ENCODE data around the gene ETS2.
"Not testable (repeated sequence)": the region's sequence is repeated elsewhere in the genome, so short reads cannot be mapped to it uniquely, and the experiment has no call there.

The ETS2 gene

DNA sequence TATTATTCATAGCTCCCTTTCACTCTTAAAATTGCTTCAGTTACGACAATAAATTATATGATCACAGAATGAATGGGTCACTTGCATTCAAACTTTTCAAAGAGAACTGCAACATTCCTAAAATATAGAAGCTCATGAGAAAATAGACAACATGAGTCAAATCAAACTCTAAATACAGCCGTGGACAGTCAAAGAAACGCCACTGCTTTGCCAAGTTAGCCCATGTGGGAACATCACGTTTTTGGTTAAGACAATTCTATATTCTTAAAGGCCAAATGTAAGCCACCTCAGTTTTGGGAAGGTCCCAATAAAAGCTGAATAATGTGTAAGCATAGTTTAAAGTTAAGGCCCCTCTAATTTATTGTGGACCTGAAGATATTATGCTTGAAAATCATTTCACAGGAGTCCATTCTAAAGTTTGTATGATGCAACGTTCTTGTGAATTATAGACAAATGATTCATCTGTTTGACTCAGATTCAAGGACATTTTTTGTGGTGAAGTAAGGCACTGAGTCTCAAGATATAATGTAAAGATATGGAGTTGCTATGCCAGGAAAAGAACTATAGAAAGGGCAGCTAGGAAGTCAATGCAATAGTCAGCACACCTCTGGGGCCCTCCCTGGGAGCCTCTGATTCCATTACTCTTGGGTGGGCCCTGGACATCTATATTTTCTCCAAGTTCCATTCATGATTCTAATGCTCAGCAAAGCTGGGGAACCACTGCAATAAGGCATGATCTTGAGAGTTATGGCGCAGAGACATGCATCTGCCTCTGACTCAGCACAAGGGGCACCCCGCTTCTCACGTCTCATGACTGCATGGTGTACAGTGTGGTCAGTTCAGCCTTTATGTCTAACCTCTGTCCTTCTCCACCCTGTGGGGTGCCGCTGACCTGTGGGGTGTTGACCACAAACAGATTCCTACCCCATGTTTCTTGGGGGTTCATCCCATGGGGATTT lies 33.9 kb downstream of the ETS2 start:
- DNase-seq (ENCODE audit: low read depth), result no peak

DNA sequence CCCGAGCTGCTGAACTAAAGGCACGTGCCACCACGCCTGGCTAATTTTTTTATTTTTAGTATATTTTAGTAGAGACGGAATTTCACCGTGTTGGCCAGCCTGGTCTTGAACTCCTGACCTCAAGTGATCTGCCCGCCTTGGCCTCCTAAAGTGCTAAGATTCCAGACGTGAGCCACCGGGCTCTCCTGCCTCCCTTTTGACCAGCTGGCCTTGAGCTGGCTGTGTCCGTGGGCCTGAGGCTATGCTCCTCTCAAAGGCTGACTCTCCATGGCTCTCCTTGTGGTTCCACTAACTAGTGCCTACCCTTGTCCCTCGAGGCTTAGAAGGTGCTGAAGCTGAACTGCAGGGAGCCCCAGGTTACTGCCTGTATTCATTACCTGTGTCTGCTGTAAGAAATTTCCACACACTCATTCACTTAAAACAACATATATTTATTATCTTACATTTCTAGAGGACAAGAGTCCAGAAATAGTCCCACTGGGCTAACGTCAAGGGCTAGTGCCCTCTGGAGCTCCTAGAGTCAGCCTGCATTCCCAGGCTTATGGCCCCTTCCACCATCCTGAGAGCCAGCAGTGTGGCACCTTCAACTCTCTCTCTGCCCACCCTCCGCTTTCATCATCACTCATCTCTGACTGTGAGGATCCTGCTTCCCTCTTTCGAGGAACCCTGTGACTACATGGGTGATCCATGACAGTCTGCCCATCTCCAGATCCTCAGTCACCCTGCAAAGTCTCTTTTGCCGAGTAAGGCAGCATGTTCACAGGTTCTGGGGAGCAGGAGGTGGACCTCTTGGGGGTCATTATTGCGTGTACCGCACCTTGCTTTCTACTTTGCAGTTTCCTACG lies 34.9 kb downstream of the ETS2 start:
- no peak for DNase-seq (ENCODE audit: low read depth)

DNA sequence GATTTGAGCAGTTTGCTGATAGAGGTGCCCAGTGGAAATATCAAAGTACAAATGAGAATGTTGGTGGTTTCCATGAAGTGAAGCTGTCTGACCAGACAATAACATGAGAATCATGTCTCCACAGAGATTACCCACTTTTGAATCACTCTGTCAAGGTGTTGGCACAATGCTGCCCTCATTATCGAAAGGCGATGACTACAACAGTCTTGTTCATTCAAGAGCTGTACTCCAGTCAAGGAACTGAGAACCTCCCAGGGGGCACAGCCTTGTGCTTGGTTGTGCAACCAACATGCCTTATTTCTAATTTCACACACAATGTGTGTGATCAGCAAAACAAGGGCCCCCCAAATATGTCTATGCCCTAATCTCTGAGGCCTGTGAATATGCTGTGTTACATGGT lies 35.7 kb downstream of the ETS2 start:
- DNase-seq (ENCODE audit: low read depth), result no peak

DNA sequence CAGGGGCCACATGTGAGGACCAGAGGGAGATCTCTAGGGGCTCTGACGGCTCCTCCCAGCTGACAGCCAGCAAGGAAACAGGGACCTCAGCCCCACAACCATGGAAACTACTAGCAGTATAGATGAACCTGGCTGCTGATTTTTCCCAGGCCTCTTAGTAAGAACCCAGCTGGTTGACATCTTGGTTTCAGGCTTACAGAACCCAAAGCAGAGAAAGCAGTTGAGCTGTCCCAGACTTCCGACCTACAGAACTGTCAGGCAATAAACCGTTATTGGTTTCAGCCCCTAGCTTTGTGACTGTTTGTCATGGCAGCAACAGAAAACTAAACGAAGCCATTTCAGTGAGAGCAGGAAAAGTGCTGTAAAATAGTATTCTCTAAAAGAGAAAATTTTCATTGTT lies 36.4 kb downstream of the ETS2 start:
- DNase-seq (ENCODE audit: low read depth), result no peak

DNA sequence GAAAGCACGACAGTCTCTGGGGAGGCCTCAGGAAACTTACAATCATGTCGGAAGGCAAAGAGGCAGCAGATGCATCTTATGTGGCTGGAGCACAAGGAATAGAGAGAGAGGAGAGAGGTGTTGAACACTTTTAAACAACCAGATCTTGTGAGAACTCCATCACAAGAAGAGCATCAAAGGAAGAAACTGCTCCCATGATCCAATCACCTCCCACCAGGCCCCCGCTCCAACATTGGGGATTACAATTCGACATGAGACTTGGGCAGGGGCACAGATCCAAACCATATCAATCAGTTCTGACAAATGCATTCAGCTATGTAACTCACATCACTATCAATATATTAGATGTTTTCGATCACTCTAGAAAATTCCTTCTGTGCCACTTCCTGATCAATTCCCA lies 37.6 kb downstream of the ETS2 start:
- DNase-seq (ENCODE audit: low read depth), result no peak

DNA sequence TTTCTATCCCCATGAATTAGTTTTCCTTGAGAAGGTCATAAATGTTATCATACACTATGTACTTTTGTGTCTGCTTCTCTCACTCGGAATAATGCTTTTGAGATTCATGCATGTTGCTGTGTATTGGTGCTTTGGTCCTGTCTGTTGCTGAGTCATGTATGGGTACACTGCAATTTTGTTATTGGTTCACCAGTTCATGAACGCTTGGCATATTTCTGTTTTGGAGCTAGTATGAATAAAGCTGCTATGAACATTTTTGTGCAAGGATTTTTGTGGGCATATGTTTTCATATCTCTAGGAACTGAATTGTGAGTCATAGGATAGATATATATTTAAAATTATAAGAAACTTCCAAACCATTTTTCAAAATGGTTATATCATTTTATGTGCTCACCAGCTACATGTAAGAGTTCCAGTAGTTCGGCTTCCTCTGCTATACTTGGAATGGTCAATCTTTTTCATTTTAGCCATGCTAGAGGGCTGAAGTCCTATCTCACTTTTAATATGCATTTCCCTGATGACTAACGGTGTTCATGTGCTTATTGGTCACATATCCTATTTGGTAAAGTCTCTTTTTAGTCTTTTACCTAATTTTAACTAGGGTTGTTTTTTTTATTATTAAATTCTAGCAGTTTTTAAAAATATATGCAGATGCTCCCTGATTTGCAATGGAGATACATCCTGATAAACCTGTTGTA lies 38.2 kb downstream of the ETS2 start:
- no peak for DNase-seq (ENCODE audit: low read depth)

DNA sequence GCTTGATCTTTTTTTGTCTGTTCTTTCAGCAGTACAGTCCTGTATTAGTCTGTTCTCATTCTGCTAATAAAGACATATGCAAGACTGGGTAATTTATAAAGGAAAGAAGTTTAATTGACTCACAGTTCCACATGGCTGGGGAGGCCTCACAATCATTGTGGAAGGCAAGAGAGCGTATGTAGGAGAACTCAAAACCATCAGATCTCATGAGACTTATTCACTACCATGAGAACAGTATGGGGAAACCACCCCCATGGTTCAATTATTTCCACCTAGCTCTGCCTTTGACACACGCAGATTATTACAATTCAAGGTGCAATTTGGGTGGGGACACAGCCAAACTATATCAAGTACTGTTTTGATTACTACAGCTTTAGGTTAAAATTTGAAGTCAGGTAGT lies 39.6 kb downstream of the ETS2 start:
- DNase-seq (ENCODE audit: low read depth), result not testable (repeated sequence)

DNA sequence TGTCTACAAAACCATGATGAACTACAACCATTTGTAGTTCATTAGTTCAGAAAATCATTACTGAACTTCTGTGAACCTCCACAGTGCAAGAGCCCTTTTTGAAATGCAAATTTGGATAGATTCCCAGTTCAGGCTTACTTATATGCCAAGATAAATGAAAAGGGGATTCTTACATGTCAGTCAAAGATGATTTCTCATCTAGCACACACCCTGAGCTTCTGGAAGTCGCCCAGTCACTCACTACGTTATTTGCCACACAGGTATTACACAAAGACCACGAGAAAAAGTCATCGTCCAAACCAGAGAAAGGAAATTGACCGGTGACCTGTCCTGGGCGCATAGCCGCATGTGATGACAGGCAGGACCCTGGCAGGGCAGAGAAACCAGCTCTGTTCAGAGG lies 41.8 kb downstream of the ETS2 start:
- DNase-seq (ENCODE audit: low read depth), result no peak

DNA sequence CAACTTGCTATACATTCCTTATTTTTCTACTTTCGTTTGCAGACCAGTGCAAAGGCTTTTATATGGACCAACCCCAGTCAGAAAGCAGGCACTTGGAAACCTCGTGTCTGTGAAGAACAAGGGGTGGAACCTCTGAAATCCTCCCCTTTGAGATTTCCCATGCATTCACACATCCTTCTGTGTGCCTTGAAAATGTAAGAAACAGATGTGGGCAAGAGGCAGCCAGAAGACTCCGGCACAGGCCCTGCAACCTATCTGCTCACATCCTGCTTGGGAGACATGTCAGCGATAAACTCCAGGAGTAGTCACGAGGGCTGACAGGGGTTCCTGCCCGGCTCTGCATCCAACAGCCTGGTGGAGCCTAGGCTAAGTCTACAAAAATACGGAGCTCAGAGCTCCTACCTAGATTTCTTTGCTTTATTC lies 42.5 kb downstream of the ETS2 start:
- no peak for DNase-seq (ENCODE audit: low read depth)

DNA sequence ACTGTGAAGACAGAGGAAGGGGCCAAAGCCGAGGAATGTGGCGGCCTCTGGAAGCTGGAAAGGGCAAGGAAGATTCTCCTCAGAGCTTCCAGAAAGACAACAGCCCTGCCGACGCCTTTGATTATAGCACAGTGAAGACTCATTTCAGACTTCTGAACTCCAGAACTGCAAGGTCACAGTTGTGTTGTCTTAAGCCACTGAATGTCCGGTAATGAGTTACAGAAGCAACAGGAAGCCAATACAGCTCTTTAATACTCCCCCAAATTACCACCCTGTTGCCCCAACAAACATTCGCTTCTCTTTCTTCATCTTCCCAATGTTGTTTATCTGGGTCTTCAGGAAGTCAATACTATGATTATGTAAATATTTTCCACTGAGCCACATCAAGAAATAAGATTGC lies 44.0 kb downstream of the ETS2 start:
- no peak for DNase-seq (ENCODE audit: low read depth)

DNA sequence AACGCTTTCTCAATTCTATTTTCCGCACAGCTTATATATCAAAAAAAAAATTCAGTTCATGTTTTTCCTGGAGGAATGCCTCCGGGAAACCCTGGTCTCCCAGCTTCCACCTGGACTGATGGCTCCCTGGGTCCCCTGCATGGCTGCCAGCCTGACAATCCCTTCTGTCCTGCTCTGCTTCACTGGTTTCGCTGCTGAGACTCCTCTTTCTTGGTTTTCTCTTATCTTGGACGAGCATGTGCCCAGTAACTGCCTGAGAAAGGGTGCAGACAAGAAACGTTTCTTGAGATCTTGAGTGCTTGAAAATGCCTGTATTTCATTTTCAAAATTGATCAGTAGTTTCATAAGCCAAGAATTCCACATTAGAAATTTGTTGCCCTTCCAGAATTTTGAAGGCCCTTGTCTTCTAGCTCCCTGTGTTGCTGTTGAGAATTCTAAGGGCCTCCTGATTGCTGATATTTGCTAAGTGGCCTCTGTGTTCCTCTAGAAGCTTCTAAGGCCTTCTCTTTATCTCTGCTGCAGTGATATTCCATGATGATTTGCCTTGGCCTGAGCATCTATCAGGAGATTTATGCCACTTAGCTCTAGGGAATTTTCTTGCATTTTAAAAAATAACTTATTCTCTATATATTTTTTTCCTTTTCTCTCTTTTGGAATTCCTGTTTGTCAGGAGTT lies 44.7 kb downstream of the ETS2 start:
- no peak for DNase-seq (ENCODE audit: low read depth)

DNA sequence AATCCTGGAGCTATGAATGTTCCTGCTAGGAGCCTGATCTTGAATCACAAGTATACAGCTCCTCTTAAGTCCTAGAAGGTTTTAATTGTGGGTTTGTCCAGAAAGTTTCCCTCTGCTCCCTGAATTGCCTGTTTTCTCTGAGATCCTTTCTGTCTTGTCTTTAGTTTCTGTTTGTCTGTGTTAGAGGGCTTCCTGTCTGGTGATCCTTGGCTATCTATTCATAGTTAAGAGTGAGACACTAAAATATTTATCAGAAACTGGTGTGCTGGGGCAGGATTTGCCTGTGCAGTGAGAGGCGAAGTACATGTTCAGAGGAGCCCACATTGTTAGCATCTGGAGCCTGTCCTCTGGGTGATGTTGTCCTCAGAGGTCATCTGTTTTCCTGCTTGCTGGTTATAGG lies 45.4 kb downstream of the ETS2 start:
- no peak for DNase-seq (ENCODE audit: low read depth)

DNA sequence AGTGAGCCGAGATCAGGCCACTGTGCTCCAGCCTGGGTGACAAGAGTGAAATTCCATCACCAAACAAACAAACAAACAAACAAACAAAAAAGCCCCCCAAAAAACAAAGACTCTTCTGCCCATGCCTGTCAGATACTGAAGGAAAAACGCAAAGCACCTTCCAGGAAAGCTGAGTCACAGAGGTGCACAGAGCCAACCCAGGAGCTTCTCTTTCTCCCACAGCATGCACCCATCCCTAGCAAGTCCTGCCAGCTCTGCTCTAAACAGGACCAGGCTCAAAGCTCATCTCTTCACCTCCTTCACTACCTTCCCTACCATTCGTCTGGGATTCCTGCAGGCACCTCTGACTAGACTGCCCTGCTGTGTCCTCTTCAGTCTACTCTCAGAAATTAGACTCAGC lies 46.5 kb downstream of the ETS2 start:
- DNase-seq (ENCODE audit: low read depth), result no peak

DNA sequence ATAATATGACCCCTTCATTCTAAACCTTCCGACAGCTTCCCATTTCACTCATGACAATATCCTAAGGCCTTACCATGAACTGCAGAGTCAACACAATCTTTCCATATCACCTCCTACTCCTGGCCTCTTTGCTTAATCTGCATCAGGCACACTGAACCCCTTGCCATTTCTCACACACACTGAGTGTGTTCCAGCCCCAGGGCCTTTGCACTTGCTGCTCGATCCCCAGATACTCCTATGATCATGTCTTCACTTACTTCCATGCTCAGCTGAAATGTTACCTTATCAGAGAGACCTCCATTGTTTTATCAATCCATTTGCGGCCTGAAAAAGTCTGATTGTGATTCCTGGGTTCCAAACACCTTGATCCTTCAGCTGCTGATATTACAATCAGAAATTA lies 47.0 kb downstream of the ETS2 start:
- no peak for DNase-seq (ENCODE audit: low read depth)

DNA sequence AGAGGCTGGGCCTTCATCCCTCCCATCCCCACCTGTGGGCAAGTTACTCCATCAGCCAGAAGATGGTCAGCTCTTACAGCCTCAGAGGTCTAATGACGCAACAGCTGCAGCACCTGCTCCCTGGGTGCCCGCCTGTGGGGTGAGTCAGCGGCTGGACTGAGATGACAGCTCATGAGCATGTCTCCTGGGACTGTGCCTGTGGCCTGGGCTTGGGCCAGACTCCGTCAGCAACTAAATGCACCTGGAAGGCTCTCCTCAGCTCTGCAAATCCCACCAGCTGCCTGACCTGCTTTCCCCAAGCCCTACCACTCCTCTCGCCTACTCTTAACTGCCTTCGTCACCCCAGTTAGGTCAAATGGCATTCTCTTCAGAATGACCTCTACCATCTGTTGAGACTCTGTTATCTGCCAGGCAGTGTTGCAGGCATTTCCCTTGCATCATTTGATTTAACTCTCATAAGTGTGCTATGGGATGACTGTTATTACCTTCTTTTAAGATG lies 47.7 kb downstream of the ETS2 start:
- DNase-seq (ENCODE audit: low read depth), result no peak

DNA sequence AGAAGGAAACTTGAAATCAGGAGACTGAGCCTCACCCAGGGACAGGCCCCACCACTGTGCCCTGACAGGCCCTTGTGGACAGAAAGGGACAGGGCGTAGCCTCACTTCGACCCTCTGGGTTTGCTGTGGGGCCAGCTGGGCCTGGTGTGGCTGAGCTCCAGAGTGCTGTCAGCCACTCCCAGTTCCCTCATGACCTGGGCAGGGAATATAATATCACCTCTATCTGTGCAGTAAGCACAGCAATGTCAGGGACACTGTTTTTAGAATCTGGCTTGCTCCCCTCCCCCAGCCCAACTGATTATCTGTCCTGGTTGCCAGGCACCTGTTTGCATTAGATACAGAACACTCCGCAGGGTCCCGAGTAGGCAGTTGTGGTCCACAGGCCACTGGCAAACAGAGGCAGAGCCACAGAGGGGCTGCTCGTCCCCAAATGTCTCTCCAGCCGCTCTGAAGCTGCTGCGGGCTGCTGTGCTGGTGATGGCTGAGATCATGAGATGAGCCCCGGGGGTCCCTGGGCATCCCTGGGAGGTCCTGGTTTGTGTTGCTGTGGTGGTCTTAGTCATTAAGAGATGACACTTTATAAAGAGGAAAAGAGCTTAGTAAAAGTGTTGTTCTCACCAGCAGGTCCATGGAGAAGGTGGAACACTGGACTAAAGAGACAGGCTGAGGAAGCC lies 51.6 kb downstream of the ETS2 start:
- no peak for DNase-seq (ENCODE audit: low read depth)

DNA sequence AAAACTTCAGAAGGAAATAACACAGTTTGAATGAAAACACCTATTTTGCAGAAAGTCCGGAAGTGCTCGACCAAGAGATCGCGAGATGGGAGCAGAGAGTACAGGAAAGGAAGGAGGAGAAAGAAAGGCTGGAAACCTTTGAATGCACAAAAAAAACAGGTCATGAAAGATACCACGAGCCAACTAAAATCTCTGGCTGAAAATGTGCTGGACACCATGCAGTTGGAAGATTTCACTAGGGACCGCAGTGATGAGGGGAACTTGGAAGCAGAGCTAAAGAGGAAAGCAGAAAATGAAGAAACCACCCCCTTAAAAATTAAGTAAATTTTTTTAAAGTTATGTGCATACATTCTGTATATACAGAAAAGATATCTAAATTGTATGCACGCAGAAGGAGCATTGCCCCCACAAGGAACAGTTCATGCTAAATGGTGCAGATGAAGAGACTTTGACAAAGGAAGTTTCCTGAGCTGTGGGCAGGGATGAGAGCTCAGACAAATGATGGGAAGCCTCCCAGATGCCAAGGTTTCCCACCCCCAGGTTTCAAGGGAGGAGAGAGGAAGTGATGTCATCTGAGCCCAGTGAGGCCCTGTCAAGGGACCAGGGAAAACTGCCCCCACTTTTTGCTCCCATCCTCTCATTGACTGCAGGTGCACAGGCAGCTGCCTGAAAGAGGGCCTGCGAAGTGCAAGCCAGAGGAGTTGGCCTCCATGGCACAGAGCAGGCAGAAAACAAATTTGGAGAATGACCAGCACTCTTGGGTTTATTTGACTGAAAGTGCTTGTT lies 52.5 kb downstream of the ETS2 start:
- DNase-seq (ENCODE audit: low read depth), result no peak

DNA sequence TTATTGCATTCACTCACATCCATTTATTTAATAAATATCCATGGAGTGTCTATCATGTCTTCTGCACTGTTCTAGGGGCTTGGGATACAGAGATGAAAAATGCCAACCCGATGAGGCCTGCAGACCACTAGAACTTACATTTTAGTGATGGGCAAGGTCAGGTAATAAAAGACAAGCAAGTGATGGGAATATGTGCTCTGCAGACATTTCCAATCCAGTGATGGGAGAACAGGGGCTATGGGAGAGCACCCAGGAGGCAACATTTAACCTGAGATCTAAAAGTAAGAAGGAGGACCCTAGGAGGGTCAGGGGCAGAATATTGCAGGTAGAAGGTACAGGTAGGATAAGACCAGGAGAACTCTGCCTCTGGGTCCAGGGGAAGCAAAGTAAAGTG lies 53.1 kb downstream of the ETS2 start:
- DNase-seq (ENCODE audit: low read depth), result no peak

DNA sequence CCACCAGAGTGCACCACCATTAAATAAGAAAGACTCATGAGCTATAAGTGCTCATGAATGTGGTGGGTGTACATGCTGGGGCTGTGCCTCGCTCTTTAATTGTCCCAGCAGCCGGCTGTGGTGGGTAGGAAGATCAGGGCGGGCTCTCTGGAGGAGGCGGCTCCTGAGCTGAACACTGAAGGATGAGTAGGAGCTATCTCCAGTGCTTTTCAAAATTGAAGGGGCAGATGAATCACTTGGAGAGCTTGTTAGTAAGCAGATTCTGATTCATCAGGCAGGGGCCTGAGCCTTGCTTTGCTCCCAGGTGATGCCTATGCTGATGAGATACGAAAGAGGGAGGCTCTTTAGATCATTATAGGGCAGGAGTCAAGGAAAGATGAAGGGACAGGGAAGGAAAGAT lies 54.1 kb downstream of the ETS2 start:
- no peak for DNase-seq (ENCODE audit: low read depth)

DNA sequence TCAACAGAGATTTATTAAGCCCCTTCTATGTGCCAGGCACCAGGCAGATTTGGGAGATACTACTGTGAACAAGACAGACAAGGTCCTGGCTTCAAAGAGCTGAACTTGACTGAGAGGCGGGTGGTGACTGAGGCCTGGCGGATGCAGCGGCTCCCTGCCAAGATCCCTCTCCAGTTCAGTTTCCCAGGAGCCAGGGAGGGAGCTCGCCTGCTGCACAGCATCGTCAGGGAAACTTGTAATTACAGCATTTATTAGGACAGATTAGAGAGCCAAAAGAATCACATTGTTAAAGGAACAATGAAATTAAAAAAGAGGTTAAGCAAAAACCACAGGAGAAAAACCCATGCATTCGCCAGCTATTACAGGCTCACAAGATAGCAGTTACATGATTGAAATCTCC lies 55.3 kb downstream of the ETS2 start:
- DNase-seq (ENCODE audit: low read depth), result no peak

All from stimulated activated CD8-positive, alpha-beta memory T cell treated with anti-CD3 and anti-CD28 coated beads, Interleukin-7, amount 100 ng/mL, for 24 hours (primary cell).